ENCODE data around the gene IFT57.

The IFT57 gene

GRCh38 chr3:108146139-108146538, 76.1 kb downstream of the IFT57 start:
- Histone ChIP-seq H3K9ac (ENCODE audit: low read length) (no peak overlapping the region), H2AFZ (ENCODE audit: low read length) (no peak overlapping the region), H3K27ac (ENCODE audit: low read length) (no peak overlapping the region), H3K4me1 (ENCODE audit: low read length) (no peaks in the 10 kb centered on the region), H4K20me1 (ENCODE audit: insufficient read depth, low read length) (no peaks in the 10 kb centered on the region), H3K27me3 (replicated peaks; ENCODE audit: insufficient read depth, low read length) (no peaks in the 10 kb centered on the region), H3K79me2 (ENCODE audit: low read length) (no peaks in the 10 kb centered on the region), H3F3A (ENCODE audit: insufficient read depth, low read length) (no peaks in the 10 kb centered on the region), H3K9me2 (replicated peaks; ENCODE audit: insufficient read depth, low read length) (no peaks in the 10 kb centered on the region), H3K4me3 (ENCODE audit: low read length) (no peak overlapping the region), H3K4me2 (ENCODE audit: low read depth, low read length) (no peak overlapping the region), H3K9me3 (replicated peaks; ENCODE audit: insufficient read depth, low read length) (no peaks in the 10 kb centered on the region), H3K36me3 (replicated peaks; ENCODE audit: insufficient read depth, low read length) (no peaks in the 10 kb centered on the region)
- DNase-seq, result no peak
- TF ChIP-seq EZH2phosphoT487 (IDR thresholded peaks at IDR 0.05; ENCODE audit: low read length) (no peak), EZH2 (optimal IDR thresholded peaks at IDR 0.05; ENCODE audit: low read depth, low read length) (no peak)
- TF ChIP-seq, protein P1, sequence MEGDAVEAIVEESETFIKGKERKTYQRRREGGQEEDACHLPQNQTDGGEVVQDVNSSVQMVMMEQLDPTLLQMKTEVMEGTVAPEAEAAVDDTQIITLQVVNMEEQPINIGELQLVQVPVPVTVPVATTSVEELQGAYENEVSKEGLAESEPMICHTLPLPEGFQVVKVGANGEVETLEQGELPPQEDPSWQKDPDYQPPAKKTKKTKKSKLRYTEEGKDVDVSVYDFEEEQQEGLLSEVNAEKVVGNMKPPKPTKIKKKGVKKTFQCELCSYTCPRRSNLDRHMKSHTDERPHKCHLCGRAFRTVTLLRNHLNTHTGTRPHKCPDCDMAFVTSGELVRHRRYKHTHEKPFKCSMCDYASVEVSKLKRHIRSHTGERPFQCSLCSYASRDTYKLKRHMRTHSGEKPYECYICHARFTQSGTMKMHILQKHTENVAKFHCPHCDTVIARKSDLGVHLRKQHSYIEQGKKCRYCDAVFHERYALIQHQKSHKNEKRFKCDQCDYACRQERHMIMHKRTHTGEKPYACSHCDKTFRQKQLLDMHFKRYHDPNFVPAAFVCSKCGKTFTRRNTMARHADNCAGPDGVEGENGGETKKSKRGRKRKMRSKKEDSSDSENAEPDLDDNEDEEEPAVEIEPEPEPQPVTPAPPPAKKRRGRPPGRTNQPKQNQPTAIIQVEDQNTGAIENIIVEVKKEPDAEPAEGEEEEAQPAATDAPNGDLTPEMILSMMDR (IDR thresholded peaks at IDR 0.05; ENCODE audit: low read length), result no peak

DNA sequence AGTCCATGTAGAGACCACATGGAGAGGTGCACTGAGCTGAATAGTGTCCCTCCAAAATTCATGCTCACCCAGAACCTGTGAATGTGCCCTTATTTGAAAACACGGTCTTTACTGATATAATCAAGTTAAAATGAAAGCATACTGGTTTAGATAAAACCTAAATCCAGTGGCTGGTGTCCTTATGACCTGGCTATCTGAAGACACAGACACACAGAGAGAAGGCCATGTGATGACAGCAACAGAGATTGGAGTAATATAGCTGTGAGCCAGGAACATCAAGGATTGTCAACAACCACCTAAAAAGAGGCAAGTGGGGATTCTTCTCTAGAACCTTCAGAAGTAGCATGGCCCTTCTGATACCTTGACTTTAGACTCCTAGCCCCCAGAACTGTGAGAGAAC, 76.6 kb downstream of the IFT57 start:
- Histone ChIP-seq H3K27ac (ENCODE audit: low read length) (no peak overlapping the region), H3K36me3 (replicated peaks; ENCODE audit: insufficient read depth, low read length) (no peaks in the 10 kb centered on the region), H3K9me2 (replicated peaks; ENCODE audit: insufficient read depth, low read length) (no peaks in the 10 kb centered on the region), H3K27me3 (replicated peaks; ENCODE audit: insufficient read depth, low read length) (no peaks in the 10 kb centered on the region), H3K4me2 (ENCODE audit: low read depth, low read length) (no peak overlapping the region), H2AFZ (ENCODE audit: low read length) (no peak overlapping the region), H3F3A (ENCODE audit: insufficient read depth, low read length) (no peaks in the 10 kb centered on the region), H3K4me3 (ENCODE audit: low read length) (no peak overlapping the region), H4K20me1 (ENCODE audit: insufficient read depth, low read length) (no peaks in the 10 kb centered on the region), H3K9me3 (replicated peaks; ENCODE audit: insufficient read depth, low read length) (no peaks in the 10 kb centered on the region), H3K9ac (ENCODE audit: low read length) (no peak overlapping the region), H3K4me1 (ENCODE audit: low read length) (no peaks in the 10 kb centered on the region), H3K79me2 (ENCODE audit: low read length) (no peaks in the 10 kb centered on the region)
- no peak for DNase-seq
- TF ChIP-seq, protein P1 (IDR thresholded peaks at IDR 0.05; ENCODE audit: low read length), result no peak
- no peak for TF ChIP-seq EZH2 (optimal IDR thresholded peaks at IDR 0.05; ENCODE audit: low read depth, low read length)
- no peak for TF ChIP-seq EZH2phosphoT487 (IDR thresholded peaks at IDR 0.05; ENCODE audit: low read length)

DNA sequence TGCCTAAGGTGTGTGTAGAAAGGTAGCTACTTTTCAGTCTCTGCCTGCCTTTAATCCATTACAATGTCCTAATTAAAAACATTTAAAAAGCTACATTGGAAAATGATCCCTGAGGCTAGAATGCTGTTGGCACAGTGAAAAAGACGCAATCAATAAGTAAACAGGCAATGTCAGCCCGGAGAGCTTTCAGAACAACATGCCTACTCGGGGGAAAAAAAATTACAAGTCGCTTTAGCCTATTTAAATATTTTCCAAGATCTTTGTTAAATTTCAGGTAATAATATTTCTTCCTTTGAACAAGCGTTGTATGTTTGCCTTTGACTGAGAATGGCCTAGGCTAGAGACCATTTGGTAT, 84.8 kb downstream of the IFT57 start:
- H3K4me2 ChIP-seq (ENCODE audit: low read depth, low read length), result no peak overlapping the region
- TF ChIP-seq, protein P1 (IDR thresholded peaks at IDR 0.05; ENCODE audit: low read length), result no peak
- no peak for TF ChIP-seq EZH2 (optimal IDR thresholded peaks at IDR 0.05; ENCODE audit: low read depth, low read length)
- TF ChIP-seq EZH2phosphoT487 (IDR thresholded peaks at IDR 0.05; ENCODE audit: low read length), result no peak
- no peak for DNase-seq
- no peaks in the 10 kb centered on the region for H3K79me2 ChIP-seq (ENCODE audit: low read length)
- no peaks in the 10 kb centered on the region for H4K20me1 ChIP-seq (ENCODE audit: insufficient read depth, low read length)
- no peak overlapping the region for H3K27ac ChIP-seq (ENCODE audit: low read length)
- peaks cover 13% of the 10 kb centered on the region; the same call in 1 of the 2 replicates for H3K4me1 ChIP-seq (ENCODE audit: low read length)
- H3K27me3 ChIP-seq (replicated peaks; ENCODE audit: insufficient read depth, low read length), result no peaks in the 10 kb centered on the region
- no peaks in the 10 kb centered on the region for H3K36me3 ChIP-seq (replicated peaks; ENCODE audit: insufficient read depth, low read length)
- H3K9me3 ChIP-seq (replicated peaks; ENCODE audit: insufficient read depth, low read length), result no peaks in the 10 kb centered on the region
- no peak overlapping the region for H3K9ac ChIP-seq (ENCODE audit: low read length)
- no peaks in the 10 kb centered on the region for H3F3A ChIP-seq (ENCODE audit: insufficient read depth, low read length)
- no peaks in the 10 kb centered on the region for H3K9me2 ChIP-seq (replicated peaks; ENCODE audit: insufficient read depth, low read length)
- no peak overlapping the region for H2AFZ ChIP-seq (ENCODE audit: low read length)
- H3K4me3 ChIP-seq (ENCODE audit: low read length), result no peak overlapping the region
